K562 (cell line): Measurements from ENCODE around the gene NELFE. TPM values are rescaled to one million over a fixed set of nuclear protein-coding genes. Genes with fewer than 3 reads are reported as not detected.

Experiments
- BCL6 ChIP-seq: fragments of 250-450 bp; sonication (Bioruptor Pico); IDR thresholded peaks from 2 replicates; pipeline ENCODE4 v1.4.0; 2020
- BRF1 ChIP-seq: IDR thresholded peaks from 3 replicates; pipeline ENCODE4 v1.6.1; 2011; ENCODE audit warnings: borderline replicate concordance, mild to moderate bottlenecking; ENCODE audit not compliant: insufficient read length; ENCODE audit errors: extremely low read depth
- EWSR1 ChIP-seq: fragments of 450-650 bp; IDR thresholded peaks from 2 replicates; pipeline ENCODE4 v1.6.1; 2018; ENCODE audit warnings: borderline replicate concordance, mild to moderate bottlenecking, low read depth, moderate library complexity; ENCODE audit not compliant: partially characterized antibody
- HIVEP1 ChIP-seq: fragments of 250-450 bp; sonication (Bioruptor Pico); IDR thresholded peaks from 2 replicates; pipeline ENCODE4 v1.4.0; 2020; ENCODE audit warnings: mild to moderate bottlenecking
- LCOR ChIP-seq: sonication (generic); formaldehyde crosslinking; IDR thresholded peaks from 2 replicates; pipeline ENCODE4 v1.8.0; 2022; ENCODE audit warnings: mild to moderate bottlenecking, missing genetic modification reagents
- PCBP2 ChIP-seq: fragments of 200-400 bp; formaldehyde crosslinking; IDR thresholded peaks from 2 replicates; pipeline ENCODE4 v1.6.1; 2018; ENCODE audit warnings: low read length, low read depth, mild to moderate bottlenecking, moderate library complexity; ENCODE audit not compliant: poor library complexity, severe bottlenecking
- PHB ChIP-seq: fragments of 250-450 bp; sonication (Bioruptor Pico); IDR thresholded peaks from 2 replicates; pipeline ENCODE4 v1.5.0; 2021
- PHTF2 ChIP-seq: fragments of 250-450 bp; sonication (Bioruptor Pico); IDR thresholded peaks from 2 replicates; pipeline ENCODE4 v1.5.0; 2021; ENCODE audit warnings: mild to moderate bottlenecking
- POLR2G ChIP-seq: fragments of 200-400 bp; formaldehyde crosslinking; IDR thresholded peaks from 2 replicates; pipeline ENCODE4 v1.6.1; 2017; ENCODE audit warnings: low read depth, mild to moderate bottlenecking, antibody characterized with exemption, low read length, moderate library complexity
- SLC30A9 ChIP-seq: fragments of 250-450 bp; sonication (Bioruptor Pico); IDR thresholded peaks from 2 replicates; pipeline ENCODE4 v1.8.0; 2022; ENCODE audit warnings: mild to moderate bottlenecking, moderate library complexity
- SMARCB1 ChIP-seq: IDR thresholded peaks from 2 replicates; pipeline ENCODE4 v1.6.1; 2011; ENCODE audit warnings: improper control_type of control experiment, low read depth; ENCODE audit not compliant: insufficient read length
- TBP ChIP-seq: optimal IDR thresholded peaks from 2 replicates; pipeline ENCODE3; 2011; ENCODE audit warnings: low read depth, low read length, improper control_type of control experiment
- YY1 ChIP-seq, 3 experiments: IDR thresholded peaks; 2 replicates each; pipeline ENCODE4 v1.6.1; 2011; ENCODE audit warnings: low read length in 2 of 3, mild to moderate bottlenecking in 2 of 3, moderate library complexity in 2 of 3, borderline replicate concordance in 1 of 3, control low read depth in 1 of 3, low read depth in 1 of 3; ENCODE audit not compliant: insufficient read depth in 3 of 3, insufficient replicate concordance in 2 of 3, control insufficient read depth in 1 of 3, insufficient read length in 1 of 3; ENCODE audit errors: extremely low read depth in 1 of 3
- ZFP36 ChIP-seq: fragments of 150-350 bp; IDR thresholded peaks from 2 replicates; pipeline ENCODE4 v1.6.1; 2018; ENCODE audit warnings: low read length, low read depth; ENCODE audit not compliant: partially characterized antibody
- ZNF586 ChIP-seq: fragments of 450-650 bp; formaldehyde crosslinking; conservative IDR thresholded peaks from 2 replicates; pipeline ENCODE4 v1.4.0; 2020; ENCODE audit warnings: mild to moderate bottlenecking, moderate library complexity
- ZNF699 ChIP-seq: fragments of 250-450 bp; sonication (Bioruptor Pico); IDR thresholded peaks from 2 replicates; pipeline ENCODE4 v1.8.0; 2021; ENCODE audit warnings: mild to moderate bottlenecking, moderate library complexity; ENCODE audit not compliant: insufficient replicate concordance
- polyA plus RNA-seq, 8 experiments: library from polyadenylated mRNA; depleted of rRNA in 4 of 8; stranded (reverse) in 5 of 8; unstranded in 3 of 8; fragments of >200 nt; fragmentation: Nextera tagmentation in 2 of 8; fragmentation: Illumina TruSeq in 1 of 8; extraction: Ambion mirVana in 2 of 8; extraction: Trizol in 1 of 8; gene quantifications; 2 replicates each; pipeline versions ENCODE4 v1.2.1 to v1.2.3, GENCODE V29; 2011 to 2014; ENCODE audit warnings: inconsistent platforms in 1 of 8, missing spikeins in 1 of 8
- total RNA-seq, 7 experiments: library from RNA; depleted of rRNA in 6 of 7; stranded (reverse); fragments of >200 nt in 6 of 7; fragmentation: Illumina TruSeq in 2 of 7; extraction: Trizol in 2 of 7; gene quantifications; 2 replicates each; pipeline versions ENCODE4 v1.2.1 to v1.2.3, GENCODE V29; 2011 to 2021; ENCODE audit warnings: low replicate concordance in 1 of 7
- TF ChIP-seq, protein P1 (sequence below): fragments of 250-450 bp; sonication (Bioruptor Pico); IDR thresholded peaks from 2 replicates; pipeline ENCODE4 v1.8.0; 2021; ENCODE audit warnings: borderline replicate concordance, mild to moderate bottlenecking, moderate library complexity; ENCODE audit not compliant: poor library complexity, severe bottlenecking
- TF ChIP-seq, protein P2 (sequence below): fragments of 250-450 bp; sonication (Bioruptor Pico); IDR thresholded peaks from 2 replicates; pipeline ENCODE4 v1.5.1; 2021; ENCODE audit warnings: mild to moderate bottlenecking
- TF ChIP-seq, protein P3 (sequence below): fragments of 250-450 bp; sonication (Bioruptor Pico); IDR thresholded peaks from 2 replicates; pipeline ENCODE4 v1.8.0; 2021; ENCODE audit warnings: mild to moderate bottlenecking, moderate library complexity
- TF ChIP-seq, protein P4 (sequence below): sonication (generic); formaldehyde crosslinking; IDR thresholded peaks from 2 replicates; pipeline ENCODE4 v1.4.0; 2020; ENCODE audit warnings: mild to moderate bottlenecking, missing genetic modification reagents

Gene NELFE
- total and polyA plus RNA-seq, 9 of the 15 experiments (the other 6 are each of a cell fraction or from before 2014, with no cell fraction given) = 15.2 to 157 (median 91.5) TPM

DNA sequence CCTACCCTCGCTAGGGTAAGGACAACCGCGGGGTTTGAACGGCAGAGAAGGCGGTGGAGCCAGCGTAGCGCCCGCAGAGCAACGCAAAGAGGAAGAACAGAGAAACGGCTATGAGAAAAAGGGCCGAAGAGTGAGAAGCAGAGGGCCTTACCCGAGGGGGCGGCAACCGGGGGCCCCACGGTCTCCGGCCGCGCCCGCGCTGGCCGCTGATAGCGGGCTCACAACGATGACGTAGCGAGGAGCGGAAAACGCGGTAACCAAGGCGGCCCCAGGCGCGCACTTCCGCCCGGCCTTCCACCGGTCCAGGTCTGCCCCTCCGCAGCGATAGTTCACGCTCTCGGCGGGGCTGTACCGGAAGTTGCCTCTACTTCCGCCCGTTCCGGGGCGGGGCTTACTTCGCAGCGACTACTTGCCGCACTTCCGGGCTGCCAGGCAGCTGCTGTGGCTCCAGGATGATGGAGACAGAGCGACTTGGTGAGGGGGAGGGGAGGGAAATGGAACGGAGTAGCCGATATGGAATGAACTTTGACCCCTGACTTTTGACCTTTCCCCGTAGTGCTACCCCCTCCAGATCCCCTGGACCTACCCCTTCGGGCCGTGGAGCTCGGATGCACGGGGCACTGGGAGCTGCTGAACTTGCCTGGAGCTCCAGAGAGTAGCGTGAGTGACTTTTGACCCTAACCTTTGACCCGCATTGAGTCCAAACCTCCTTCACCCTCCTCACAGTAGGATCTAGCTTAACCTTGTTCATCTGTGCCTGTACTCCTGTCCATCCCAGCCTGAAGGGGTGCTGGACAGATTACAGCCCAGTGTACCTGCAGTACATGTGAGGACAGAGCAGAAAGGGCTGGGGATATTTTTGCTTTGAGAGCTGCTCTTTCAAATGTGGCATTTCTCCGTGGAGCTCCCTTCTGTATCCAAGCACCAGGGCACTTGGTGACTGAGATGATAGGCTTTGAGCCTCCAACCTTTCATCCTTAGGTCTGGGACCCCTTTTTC, at the start of gene NELFE, which contains the start of gene SKIC2 (continued):
- TF ChIP-seq BRF1 (no peak), POLR2G (peak; percentile 83), PCBP2 (no peak), ZFP36 (no peak), ZNF699 (no peak), ZNF586 (0 out of 2 replicates have a peak, but pooled peaks have one; percentile 77), EWSR1 (no peak), PHTF2 (CRISPR knock-in tag) (0 out of 2 replicates have a peak, but pooled peaks have one; percentile 49), LCOR (peak; percentile 96), BCL6 (peak; percentile 85), HIVEP1 (CRISPR knock-in tag) (peak; percentile 91), PHB (peak; percentile 62; the same call in 1 of the 2 replicates), SMARCB1 (no peak), SLC30A9 (CRISPR knock-in tag) (no peak), YY1 (IDR thresholded peaks at IDR 0.05; ENCODE audit: borderline replicate concordance in 1 of 3, control insufficient read depth in 1 of 3, extremely low read depth in 1 of 3, insufficient read depth in 3 of 3, insufficient read length in 1 of 3, insufficient replicate concordance in 2 of 3, low read depth in 1 of 3, low read length in 2 of 3) (peak in 2 of 3 experiments; percentile 60 to 75), TBP (peak; percentile 79)
- TF ChIP-seq, protein P1, sequence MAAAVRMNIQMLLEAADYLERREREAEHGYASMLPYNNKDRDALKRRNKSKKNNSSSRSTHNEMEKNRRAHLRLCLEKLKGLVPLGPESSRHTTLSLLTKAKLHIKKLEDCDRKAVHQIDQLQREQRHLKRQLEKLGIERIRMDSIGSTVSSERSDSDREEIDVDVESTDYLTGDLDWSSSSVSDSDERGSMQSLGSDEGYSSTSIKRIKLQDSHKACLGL (CRISPR knock-in tag) = peak; percentile 71
- TF ChIP-seq, protein P2, sequence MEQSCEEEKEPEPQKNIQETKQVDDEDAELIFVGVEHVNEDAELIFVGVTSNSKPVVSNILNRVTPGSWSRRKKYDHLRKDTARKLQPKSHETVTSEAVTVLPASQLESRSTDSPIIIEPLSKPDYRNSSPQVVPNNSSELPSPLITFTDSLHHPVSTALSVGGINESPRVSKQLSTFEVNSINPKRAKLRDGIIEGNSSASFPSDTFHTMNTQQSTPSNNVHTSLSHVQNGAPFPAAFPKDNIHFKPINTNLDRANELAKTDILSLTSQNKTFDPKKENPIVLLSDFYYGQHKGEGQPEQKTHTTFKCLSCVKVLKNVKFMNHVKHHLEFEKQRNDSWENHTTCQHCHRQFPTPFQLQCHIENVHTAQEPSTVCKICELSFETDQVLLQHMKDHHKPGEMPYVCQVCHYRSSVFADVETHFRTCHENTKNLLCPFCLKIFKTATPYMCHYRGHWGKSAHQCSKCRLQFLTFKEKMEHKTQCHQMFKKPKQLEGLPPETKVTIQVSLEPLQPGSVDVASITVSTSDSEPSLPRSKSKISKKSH (CRISPR knock-in tag) = no peak
- TF ChIP-seq, protein P3, sequence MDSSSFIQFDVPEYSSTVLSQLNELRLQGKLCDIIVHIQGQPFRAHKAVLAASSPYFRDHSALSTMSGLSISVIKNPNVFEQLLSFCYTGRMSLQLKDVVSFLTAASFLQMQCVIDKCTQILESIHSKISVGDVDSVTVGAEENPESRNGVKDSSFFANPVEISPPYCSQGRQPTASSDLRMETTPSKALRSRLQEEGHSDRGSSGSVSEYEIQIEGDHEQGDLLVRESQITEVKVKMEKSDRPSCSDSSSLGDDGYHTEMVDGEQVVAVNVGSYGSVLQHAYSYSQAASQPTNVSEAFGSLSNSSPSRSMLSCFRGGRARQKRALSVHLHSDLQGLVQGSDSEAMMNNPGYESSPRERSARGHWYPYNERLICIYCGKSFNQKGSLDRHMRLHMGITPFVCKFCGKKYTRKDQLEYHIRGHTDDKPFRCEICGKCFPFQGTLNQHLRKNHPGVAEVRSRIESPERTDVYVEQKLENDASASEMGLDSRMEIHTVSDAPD (CRISPR knock-in tag) = peak; percentile 67; the same call in 1 of the 2 replicates
- TF ChIP-seq, protein P4, sequence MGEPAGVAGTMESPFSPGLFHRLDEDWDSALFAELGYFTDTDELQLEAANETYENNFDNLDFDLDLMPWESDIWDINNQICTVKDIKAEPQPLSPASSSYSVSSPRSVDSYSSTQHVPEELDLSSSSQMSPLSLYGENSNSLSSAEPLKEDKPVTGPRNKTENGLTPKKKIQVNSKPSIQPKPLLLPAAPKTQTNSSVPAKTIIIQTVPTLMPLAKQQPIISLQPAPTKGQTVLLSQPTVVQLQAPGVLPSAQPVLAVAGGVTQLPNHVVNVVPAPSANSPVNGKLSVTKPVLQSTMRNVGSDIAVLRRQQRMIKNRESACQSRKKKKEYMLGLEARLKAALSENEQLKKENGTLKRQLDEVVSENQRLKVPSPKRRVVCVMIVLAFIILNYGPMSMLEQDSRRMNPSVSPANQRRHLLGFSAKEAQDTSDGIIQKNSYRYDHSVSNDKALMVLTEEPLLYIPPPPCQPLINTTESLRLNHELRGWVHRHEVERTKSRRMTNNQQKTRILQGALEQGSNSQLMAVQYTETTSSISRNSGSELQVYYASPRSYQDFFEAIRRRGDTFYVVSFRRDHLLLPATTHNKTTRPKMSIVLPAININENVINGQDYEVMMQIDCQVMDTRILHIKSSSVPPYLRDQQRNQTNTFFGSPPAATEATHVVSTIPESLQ (CRISPR knock-in tag) = no peak
